IgD-negative memory B cell (primary cell): ENCODE data around the gene UVRAG. TPM values are rescaled to one million over a fixed set of nuclear protein-coding genes. Genes with fewer than 3 reads are reported as not detected.

Experiments used
- H3K27ac Mint-ChIP-seq, 3 donors: one replicate each; pipeline ENCODE4 v1.8.0; 2020 to 2022; ENCODE audit warnings: mild to moderate bottlenecking in 3 of 3, mixed read lengths in 3 of 3, moderate library complexity in 1 of 3
- H3K27me3 Mint-ChIP-seq: one replicate; pipeline ENCODE4 v1.8.0; 2021; ENCODE audit warnings: mixed read lengths
- H3K36me3 Mint-ChIP-seq: one replicate; pipeline ENCODE4 v1.8.0; 2020; ENCODE audit warnings: mild to moderate bottlenecking, mixed read lengths
- H3K4me1 Mint-ChIP-seq, 3 donors: one replicate each; pipeline ENCODE4 v1.8.0; 2020 to 2022; ENCODE audit warnings: mixed read lengths in 3 of 3, mild to moderate bottlenecking in 1 of 3
- H3K4me3 Mint-ChIP-seq, 4 donors: one replicate each; pipeline ENCODE4 v1.8.0; 2020 to 2022; ENCODE audit warnings: mild to moderate bottlenecking in 4 of 4, mixed read lengths in 4 of 4, moderate library complexity in 3 of 4
- H3K9me3 Mint-ChIP-seq, 3 donors: one replicate each; pipeline ENCODE4 v1.8.0; 2020 to 2021; ENCODE audit warnings: mixed read lengths in 3 of 3, mild to moderate bottlenecking in 1 of 3
- polyA plus RNA-seq: library from polyadenylated mRNA; unstranded; fragments of 300-500 nt; fragmentation: Illumina TruSeq; gene quantifications from one replicate; pipeline ENCODE4 v1.2.3, GENCODE V29; 2021

Gene UVRAG
- polyA plus RNA-seq, 1 donor from 2014 or later = 79.9 TPM

DNA sequence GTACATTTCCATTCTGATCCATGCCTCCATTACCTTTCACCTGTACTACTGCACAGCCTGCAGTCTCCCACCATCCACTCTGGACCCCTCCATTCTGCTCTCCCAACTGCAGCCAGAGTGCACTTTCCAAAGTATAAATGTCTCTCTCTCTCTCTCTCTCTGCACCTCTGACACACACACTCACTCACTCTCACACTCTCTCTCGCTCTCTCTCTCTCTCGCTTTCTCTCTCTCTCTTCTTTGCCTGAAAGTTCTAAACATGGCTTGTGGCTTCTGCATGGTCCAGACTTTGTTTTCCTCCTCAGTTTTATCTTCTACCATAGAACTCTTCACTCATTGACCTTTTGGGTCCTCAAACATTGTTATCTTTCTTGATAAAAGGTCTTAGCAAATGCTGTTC, 314.7 kb downstream of the UVRAG start:
- Mint-ChIP-seq H3K36me3 (peaks cover 3% of the 10 kb centered on the region), H3K9me3 (no peaks in the 10 kb centered on the region), H3K27ac (peak overlapping the region in 1 of 3 donors; percentile 37), H3K4me3 (no peak overlapping the region), H3K4me1 (peaks cover 4 to 19% (median 8%) of the 10 kb centered on the region in 3 donors), H3K27me3 (no peaks in the 10 kb centered on the region)

DNA sequence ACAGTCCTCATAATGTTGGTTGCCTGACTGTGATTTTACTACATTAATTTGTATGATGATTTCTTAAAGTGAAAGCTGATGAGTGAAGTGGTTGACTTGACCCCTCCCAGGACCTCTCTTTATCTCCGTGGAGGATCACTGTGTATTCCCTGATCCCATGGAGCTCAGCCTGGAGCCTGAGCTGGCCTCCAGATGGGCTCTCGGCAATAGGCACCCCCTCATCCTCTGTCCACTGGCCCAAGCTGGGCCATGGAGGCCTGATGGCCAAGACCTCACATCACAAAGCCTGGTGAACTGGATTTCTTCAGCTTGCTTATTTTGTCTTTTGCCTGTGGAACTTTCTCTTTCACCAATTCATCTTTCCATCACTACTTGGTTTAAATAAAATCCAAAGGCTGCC, 316.1 kb downstream of the UVRAG start:
- H3K9me3 Mint-ChIP-seq = no peaks in the 10 kb centered on the region
- H3K4me3 Mint-ChIP-seq = no peak overlapping the region
- peaks cover 0 to 14% (median 4%) of the 10 kb centered on the region in 3 donors for H3K4me1 Mint-ChIP-seq
- H3K27me3 Mint-ChIP-seq = no peaks in the 10 kb centered on the region
- peaks cover 4% of the 10 kb centered on the region for H3K36me3 Mint-ChIP-seq
- H3K27ac Mint-ChIP-seq = peak overlapping the region in 1 of 3 donors; percentile 2

DNA sequence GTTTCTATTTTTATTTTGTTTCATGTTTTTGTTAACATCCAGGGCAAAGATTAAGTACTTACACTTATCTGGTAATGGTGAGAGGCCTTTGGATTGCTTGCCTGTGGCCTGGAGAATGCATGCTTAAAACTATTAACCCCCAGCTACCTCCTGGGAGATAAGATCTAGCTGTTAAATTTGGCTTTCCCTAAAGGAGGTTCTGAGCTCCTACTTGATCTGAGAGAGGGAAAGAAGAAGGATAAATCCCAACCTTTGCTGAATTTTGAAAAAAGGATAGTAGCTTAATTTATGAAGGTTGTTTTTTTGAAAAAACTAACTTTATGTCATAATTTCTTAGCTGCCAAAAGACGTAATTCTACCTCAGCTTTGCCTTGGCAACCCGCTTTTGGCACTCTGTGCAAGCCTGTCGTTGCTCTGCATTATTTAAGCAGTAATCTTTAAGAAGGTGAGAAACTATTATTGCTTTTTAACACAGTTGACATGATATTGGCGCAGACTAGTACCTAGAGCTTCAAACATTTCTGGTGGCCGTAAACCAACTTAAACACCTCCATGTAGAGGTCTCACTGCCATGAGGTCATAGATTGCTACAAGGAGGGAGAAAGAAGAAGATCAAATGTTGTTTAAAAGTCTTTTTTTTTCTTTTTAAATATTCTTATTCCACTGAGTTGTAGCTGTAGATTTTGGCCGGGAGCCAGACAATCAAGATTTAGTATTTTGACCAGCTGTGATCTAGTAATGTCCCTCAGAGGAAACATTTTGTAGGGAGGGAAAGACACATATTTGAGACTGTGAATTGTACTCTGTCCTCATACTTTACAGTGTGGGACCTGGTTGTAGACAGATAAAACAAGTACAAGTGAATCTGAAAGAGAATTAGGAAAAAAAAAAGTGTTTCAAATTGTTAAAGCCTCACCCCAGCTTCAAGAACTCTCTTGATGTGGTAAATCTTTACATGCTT, 316.9 kb downstream of the UVRAG start:
- H3K9me3 Mint-ChIP-seq = no peaks in the 10 kb centered on the region
- H3K27me3 Mint-ChIP-seq = no peaks in the 10 kb centered on the region
- peaks cover 0 to 14% (median 4%) of the 10 kb centered on the region in 3 donors for H3K4me1 Mint-ChIP-seq
- no peak overlapping the region for H3K27ac Mint-ChIP-seq
- peaks cover 1% of the 10 kb centered on the region for H3K36me3 Mint-ChIP-seq
- H3K4me3 Mint-ChIP-seq = no peak overlapping the region

DNA sequence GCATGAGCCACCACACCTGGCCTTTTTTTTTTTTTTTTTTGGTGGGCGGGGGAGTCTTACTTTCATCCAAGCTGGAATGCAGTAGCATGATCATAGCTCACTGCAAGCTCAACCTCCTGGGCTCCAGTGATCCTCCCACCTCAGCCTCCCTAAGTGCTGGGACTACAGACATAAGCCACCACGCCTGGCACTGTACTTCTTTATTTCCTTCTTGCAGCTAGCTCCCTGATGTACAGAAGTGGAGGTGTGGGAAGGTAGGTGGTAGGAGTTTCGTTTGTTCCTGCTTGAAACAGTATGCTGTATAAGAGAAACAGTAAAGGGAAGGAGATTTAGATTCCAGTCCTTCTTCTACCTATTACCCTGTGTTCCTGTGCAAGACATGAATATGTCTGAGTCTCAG, 319.2 kb downstream of the UVRAG start:
- no peaks in the 10 kb centered on the region for H3K27me3 Mint-ChIP-seq
- H3K27ac Mint-ChIP-seq = peak overlapping the region in 2 of 3 donors; percentile 16 to 39
- no peaks in the 10 kb centered on the region for H3K9me3 Mint-ChIP-seq
- peaks cover 1% of the 10 kb centered on the region for H3K36me3 Mint-ChIP-seq
- H3K4me3 Mint-ChIP-seq = no peak overlapping the region
- peaks cover 0 to 16% (median 8%) of the 10 kb centered on the region in 3 donors for H3K4me1 Mint-ChIP-seq

DNA sequence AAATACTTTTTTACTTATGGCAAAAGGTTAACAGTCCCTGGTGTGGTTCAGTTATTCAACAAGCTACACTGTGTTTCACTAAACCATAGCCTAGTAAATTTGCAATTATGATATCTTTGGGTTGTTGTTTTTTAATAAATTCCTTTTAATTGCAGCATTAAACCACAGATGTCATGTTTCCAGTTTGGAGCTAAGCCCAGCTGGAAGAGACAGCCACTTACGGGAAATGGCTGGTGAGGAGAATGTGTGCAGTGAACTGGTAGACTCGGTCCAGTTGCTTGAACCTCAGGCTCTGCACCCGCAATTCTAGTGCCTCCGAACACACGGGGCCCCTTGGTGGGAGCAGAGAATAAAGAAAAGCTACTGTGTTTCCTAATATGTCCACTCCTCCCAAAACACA, 320.5 kb downstream of the UVRAG start:
- H3K27ac Mint-ChIP-seq = no peak overlapping the region
- no peaks in the 10 kb centered on the region for H3K27me3 Mint-ChIP-seq
- H3K36me3 Mint-ChIP-seq = peaks cover 1% of the 10 kb centered on the region
- H3K9me3 Mint-ChIP-seq = no peaks in the 10 kb centered on the region
- peaks cover 0 to 11% (median 10%) of the 10 kb centered on the region in 3 donors for H3K4me1 Mint-ChIP-seq
- H3K4me3 Mint-ChIP-seq = no peak overlapping the region

DNA sequence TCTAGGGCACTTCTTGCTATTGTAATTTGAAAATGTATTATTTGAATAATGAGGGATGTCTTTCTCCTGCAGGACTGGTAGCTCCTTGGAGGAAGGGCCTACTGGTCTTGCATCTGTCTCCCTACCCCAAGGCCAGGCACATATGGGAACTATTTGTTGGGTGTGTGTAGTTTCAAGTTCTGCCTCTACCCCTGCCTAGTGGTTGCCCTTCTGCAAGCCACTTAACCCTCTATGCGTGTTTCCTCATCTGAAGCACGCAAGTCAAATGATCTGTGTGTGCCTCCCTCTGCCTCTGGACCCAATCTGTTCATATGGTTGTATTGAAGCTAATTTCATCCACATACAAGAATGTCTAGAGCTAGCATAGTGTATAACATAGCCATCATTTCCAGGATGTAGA, 324.3 kb downstream of the UVRAG start:
- no peaks in the 10 kb centered on the region for H3K9me3 Mint-ChIP-seq
- peak overlapping the region in 1 of 4 donors; percentile 50 for H3K4me3 Mint-ChIP-seq
- no peaks in the 10 kb centered on the region for H3K27me3 Mint-ChIP-seq
- peak overlapping the region; percentile 4 to 78 (median 66) for H3K27ac Mint-ChIP-seq
- H3K36me3 Mint-ChIP-seq = peaks cover 6% of the 10 kb centered on the region
- peaks cover 0 to 6% (median 6%) of the 10 kb centered on the region in 3 donors for H3K4me1 Mint-ChIP-seq

DNA sequence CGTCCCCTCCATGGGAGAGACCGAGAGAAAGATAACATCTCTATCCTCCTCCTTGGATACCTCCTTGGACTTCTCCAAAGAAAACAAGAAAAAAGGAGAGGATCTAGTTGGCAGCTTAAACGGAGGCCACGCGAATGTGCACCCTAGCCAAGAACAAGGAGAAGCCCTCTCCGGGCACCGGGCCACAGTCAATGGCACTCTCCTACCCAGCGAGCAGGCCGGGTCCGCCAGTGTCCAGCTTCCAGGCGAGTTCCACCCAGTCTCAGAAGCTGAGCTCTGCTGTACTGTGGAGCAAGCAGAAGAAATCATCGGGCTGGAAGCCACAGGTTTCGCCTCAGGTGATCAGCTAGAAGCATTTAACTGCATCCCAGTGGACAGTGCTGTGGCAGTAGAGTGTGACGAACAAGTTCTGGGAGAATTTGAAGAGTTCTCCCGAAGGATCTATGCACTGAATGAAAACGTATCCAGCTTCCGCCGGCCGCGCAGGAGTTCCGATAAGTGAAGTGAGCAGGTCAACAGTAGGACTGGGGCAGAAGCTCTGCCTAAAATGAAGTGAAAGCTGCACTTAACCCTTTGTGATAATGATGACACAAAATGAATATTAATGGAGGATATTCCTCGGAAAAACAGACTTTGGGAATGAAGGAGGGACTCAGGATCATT, 326.0 kb downstream of the UVRAG start:
- H3K27ac Mint-ChIP-seq = peak overlapping the region in 2 of 3 donors; percentile 43 to 67
- peak overlapping the region in 1 of 4 donors; percentile 28 for H3K4me3 Mint-ChIP-seq
- H3K4me1 Mint-ChIP-seq = peaks cover 3 to 8% (median 6%) of the 10 kb centered on the region in 3 donors
- H3K36me3 Mint-ChIP-seq = peaks cover 5% of the 10 kb centered on the region
- no peaks in the 10 kb centered on the region for H3K27me3 Mint-ChIP-seq
- no peaks in the 10 kb centered on the region for H3K9me3 Mint-ChIP-seq

DNA sequence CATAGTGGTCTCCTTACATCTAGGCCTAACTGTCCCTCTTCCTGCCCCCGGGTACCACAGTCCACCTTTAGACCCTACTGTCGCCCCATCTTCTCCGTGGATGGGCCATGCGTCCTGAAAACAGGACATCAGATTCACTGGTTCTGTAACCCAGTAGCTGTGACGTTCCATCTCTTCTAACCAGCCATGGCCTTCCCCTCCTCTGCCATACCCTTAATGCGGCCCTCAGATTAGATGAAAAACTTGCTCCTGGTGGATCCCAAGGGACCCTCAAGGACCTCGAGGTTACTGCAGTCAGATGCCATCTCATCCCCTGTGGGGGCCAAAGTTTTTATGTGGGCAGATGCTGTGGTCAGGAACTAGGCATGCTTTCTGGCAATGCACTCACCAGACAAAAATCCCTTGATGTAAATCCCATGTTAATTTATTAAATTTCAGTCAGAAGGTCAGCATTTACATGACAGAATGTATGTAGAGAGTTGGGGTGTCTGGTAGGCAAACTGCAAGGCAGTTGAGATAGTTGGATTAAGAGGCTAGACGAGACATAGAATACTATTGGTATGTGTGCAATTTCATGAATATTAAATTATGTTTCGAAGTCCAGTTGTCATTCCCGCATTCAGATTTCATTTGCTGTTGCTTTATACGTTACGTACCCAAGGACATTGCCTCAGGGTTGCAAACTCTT, 327.0 kb downstream of the UVRAG start:
- no peaks in the 10 kb centered on the region for H3K9me3 Mint-ChIP-seq
- H3K27me3 Mint-ChIP-seq = no peaks in the 10 kb centered on the region
- no peak overlapping the region for H3K4me3 Mint-ChIP-seq
- peaks cover 5% of the 10 kb centered on the region for H3K36me3 Mint-ChIP-seq
- H3K4me1 Mint-ChIP-seq = peaks cover 3 to 8% (median 6%) of the 10 kb centered on the region in 3 donors
- H3K27ac Mint-ChIP-seq = peak overlapping the region in 2 of 3 donors; percentile 21 to 40

DNA sequence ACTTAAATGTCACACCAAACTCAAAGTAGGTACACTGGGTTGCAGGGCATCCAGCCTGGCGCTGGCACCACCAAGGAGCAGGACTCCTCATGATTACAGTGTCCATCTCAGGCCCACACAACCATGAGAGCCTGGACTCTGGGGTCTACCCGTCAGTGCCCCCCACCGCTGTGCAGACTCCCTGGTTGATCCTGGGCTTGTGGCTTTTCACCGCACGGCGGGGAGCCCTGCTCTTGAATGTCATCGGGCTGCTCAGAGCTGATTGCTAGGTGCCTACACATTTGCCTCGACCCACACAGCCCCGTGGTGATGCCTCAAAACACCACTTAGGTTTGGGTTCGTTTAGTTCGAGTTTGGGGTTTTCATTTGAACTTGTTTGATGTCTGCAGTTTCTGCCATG, 328.3 kb downstream of the UVRAG start:
- H3K27me3 Mint-ChIP-seq = no peaks in the 10 kb centered on the region
- no peak overlapping the region for H3K4me3 Mint-ChIP-seq
- peaks cover 3 to 8% (median 6%) of the 10 kb centered on the region in 3 donors for H3K4me1 Mint-ChIP-seq
- peaks cover 5% of the 10 kb centered on the region for H3K36me3 Mint-ChIP-seq
- H3K27ac Mint-ChIP-seq = no peak overlapping the region
- H3K9me3 Mint-ChIP-seq = no peaks in the 10 kb centered on the region

DNA sequence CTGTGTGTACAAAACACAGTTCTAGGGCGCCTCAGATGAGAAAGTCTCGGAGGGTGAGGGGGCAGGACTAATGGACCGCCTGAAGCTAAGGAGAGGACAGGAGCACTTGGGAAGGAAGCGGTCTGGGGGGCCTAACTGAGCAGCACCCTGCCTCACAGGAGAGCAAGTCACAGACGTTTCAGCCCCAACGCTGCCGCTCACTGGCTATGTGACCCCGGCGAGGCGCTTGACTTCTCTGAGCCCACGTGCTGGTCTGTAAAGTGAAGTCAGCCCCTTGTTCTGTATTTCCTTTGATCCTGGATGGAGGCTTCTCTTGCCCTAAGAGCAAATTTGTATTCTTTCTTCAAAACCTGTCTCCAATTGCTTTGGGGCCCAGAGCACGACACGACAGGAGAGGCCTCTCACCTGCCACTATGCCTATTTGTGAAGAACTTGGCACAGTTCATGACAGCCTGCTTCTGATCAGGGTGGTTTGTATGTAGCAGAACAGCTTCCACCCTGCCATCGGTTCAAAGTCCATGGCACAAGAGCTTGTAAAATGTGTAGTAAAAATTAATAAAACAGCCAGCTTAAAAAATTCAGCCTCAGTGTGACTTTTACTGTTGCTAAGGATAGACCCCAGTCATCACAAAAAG, 332.2 kb downstream of the UVRAG start:
- Mint-ChIP-seq H3K4me3 (no peak overlapping the region), H3K27ac (peak overlapping the region in 1 of 3 donors; percentile 14)

DNA sequence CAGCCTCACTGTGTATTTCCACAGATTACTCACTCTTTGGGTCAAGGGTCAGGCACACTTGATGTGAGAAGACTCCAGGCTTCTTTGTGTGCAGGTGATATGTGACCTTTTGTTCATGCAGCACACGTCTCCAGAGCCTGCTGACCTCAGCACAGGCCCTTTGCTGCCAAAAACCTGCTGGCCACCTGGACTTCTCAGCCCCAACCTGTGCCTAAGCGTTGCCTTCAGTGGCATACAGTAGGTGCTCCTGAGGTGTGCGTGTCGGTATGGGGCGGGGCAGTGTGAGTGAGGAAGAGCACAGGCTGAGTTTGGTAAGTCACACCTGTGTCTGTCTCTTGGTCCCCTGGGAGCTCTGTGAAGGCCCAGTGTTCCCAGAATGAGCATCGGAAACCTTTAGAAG, 333.2 kb downstream of the UVRAG start:
- Mint-ChIP-seq H3K9me3 (no peaks in the 10 kb centered on the region), H3K27me3 (no peaks in the 10 kb centered on the region), H3K4me3 (no peak overlapping the region), H3K36me3 (peaks cover 5% of the 10 kb centered on the region), H3K4me1 (peaks cover 16 to 17% (median 17%) of the 10 kb centered on the region in 3 donors), H3K27ac (peak overlapping the region in 1 of 3 donors; percentile 25)

More for the DNA sequence above, 332.2 kb downstream of the UVRAG start:
- Mint-ChIP-seq H3K27me3 (no peaks in the 10 kb centered on the region), H3K36me3 (peaks cover 3% of the 10 kb centered on the region), H3K4me1 (peaks cover 6 to 8% (median 7%) of the 10 kb centered on the region in 3 donors), H3K9me3 (no peaks in the 10 kb centered on the region)

DNA sequence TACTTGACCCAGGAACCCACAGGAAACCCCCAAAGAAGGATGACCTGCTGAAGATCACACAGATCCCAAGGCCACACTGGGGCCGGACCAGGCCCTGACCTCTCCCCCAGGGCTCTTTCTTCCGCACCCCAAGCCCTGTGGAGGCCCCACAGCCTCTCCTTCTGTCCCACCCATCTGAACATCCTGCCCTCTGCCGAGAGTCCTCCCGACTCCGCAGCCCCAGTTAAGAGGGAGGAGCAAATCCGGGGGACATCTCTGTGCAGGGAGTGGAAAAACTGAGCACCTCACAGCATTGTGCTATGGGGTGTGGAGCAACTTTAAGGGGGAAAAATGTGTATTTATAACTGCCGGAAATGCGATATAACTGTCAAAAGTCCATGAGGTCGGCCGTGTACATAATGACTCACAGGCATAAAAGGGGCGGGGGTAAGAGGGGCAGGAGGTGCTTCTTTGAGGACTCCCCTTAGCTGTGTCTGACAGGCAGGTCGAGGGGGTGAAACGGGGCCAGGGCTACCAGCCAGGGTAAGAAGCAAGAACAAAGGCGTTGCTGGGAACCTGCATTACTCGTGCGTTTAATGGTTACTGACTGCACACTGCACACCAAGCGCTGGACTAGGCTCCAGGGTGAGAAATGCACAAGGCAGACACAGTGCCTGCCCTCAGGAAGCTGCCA, 334.1 kb downstream of the UVRAG start:
- no peaks in the 10 kb centered on the region for H3K9me3 Mint-ChIP-seq
- H3K27ac Mint-ChIP-seq = peak overlapping the region in 2 of 3 donors; percentile 25 to 61
- H3K4me1 Mint-ChIP-seq = peaks cover 22 to 24% (median 23%) of the 10 kb centered on the region in 3 donors
- no peaks in the 10 kb centered on the region for H3K27me3 Mint-ChIP-seq
- H3K4me3 Mint-ChIP-seq = no peak overlapping the region
- H3K36me3 Mint-ChIP-seq = peaks cover 5% of the 10 kb centered on the region

DNA sequence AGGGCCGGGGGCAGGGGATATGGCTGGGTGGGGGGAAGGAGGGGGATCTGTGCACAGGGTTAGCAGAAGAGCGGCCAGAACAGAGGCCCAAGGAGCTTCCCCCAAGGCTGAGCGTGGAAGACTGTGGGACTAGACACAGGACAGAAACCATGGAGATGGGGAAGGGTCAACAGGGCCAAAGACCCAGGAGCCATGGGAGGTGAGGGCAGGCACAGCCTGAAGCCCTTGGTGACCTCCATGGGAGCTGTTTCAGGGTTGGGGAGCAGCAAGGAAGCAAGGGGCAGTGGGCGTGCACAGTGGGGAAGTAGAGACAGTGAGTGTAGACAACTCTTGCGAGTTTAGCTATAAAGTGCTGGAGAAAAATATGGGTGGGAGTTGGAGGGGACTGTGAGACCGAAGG, 334.7 kb downstream of the UVRAG start:
- Mint-ChIP-seq H3K4me1 (peaks cover 22 to 24% (median 23%) of the 10 kb centered on the region in 3 donors), H3K9me3 (no peaks in the 10 kb centered on the region), H3K27me3 (no peaks in the 10 kb centered on the region), H3K36me3 (peaks cover 2% of the 10 kb centered on the region), H3K27ac (no peak overlapping the region), H3K4me3 (no peak overlapping the region)

DNA sequence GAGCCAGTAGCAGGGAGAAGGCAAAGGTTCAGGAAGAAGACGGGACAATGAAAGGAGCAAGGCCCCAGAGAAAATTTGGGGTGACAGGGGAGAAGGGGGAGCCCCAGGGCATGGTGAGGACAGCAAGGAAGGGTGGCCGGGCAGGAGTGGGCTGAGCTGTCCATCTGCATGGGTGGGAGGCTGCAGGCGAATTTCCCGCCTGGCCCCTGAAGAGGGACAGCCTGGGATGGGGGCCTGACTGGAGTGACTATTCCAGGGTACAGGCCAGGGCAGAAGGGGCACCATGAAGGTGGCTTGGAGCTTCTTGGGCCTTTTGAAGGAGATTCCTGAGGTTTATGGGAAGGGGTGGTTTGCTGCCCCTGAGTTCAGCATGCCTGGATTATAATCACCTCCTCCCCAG, 335.1 kb downstream of the UVRAG start:
- peaks cover 2% of the 10 kb centered on the region for H3K36me3 Mint-ChIP-seq
- H3K9me3 Mint-ChIP-seq = no peaks in the 10 kb centered on the region
- peak overlapping the region in 1 of 3 donors; percentile 20 for H3K27ac Mint-ChIP-seq

More for the DNA sequence above, 335.1 kb downstream of the UVRAG start:
- Mint-ChIP-seq H3K4me3 (no peak overlapping the region), H3K27me3 (no peaks in the 10 kb centered on the region), H3K4me1 (peaks cover 22 to 24% (median 23%) of the 10 kb centered on the region in 3 donors)
